ENCODE data around the gene PLEK.

PLEK gene

GRCh38 chr2:68414876-68415275, 49.8 kb downstream of the PLEK start:
- DNase-seq (ENCODE audit: low spot score) = no peak

- no peak for DNase-seq (ENCODE audit: low spot score)
Observed at GRCh38 chr2:68415521-68415920, 50.4 kb downstream of the PLEK start.

- DNase-seq (ENCODE audit: low spot score) = no peak
Observed at GRCh38 chr2:68416081-68416675, 51.1 kb downstream of the PLEK start.

GRCh38 chr2:68417926-68418325, 52.8 kb downstream of the PLEK start:
- DNase-seq (ENCODE audit: low spot score) = no peak

DNA sequence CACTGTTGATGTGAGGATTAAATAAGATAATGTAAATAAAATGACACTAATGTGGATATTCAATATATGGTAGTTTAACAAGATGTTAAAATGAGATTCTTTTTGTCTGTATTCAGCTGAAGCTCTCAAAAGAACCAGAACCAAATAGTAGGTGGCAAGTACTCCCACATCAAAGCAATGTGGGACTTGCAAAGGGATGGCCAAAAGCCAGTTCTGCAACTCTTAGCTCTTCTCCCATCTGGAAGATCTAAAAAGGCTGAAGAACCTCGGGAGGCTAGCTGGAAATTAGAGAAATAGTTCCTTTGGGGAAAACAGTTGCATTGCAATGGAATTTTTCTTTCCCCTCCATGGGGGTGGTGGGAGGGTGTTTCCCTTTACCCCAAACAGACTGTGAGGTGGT, 53.3 kb downstream of the PLEK start:
- DNase-seq (ENCODE audit: low spot score) = no peak

DNA sequence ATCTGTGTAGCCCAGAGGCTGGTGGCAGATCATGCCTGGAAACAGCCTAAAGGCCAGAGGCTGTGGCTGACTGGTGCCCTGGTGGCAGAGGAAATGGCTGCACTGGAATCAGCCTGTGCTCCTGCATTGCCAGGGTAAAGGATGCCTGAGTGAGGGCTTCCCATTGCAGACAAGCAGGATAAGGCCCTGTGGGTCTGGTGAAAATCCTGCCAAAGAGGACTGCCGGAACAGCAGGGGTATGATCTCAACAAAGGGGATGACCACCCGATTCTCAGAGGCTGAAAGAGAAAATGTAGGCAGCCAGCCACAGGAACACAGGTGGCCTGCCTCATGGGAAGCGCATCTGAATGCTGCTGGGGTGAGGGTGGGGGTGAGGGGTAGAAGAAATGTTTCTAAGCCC, 53.8 kb downstream of the PLEK start:
- no peak for DNase-seq (ENCODE audit: low spot score)

DNA sequence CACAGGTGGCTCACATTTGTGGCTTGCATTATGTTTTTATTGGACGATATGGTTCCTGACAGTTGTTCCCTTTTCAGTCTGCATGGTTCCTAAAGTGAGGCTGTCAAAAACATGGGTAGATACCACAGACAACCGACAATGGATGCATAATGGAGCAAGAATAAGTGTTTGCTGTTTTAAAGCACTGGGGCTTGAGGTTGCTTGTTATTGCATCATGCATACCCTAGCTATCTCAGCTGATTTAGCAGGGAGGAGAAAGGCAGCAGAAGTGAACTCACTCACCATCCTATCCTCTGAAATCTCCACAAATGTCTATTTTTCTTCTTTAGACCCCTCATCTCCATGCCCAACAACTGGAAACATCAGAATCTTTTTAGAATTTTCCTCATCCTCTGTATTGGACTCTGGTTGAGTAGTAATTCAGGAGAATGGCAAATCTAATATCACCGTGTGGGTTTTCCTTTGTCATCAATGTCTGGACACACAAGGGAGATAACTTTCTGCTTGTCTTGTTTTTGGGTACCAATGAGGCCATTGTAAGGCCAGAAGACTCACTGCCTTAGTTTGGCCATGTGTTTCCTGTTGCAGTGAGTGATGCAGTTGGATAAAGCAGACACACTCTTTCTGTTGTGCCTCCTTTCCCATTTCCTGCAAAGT, 55.3 kb downstream of the PLEK start:
- DNase-seq (ENCODE audit: low spot score) = no peak

- no peak for DNase-seq (ENCODE audit: low spot score)
Observed at GRCh38 chr2:68423966-68424650, 59.0 kb downstream of the PLEK start.

DNA sequence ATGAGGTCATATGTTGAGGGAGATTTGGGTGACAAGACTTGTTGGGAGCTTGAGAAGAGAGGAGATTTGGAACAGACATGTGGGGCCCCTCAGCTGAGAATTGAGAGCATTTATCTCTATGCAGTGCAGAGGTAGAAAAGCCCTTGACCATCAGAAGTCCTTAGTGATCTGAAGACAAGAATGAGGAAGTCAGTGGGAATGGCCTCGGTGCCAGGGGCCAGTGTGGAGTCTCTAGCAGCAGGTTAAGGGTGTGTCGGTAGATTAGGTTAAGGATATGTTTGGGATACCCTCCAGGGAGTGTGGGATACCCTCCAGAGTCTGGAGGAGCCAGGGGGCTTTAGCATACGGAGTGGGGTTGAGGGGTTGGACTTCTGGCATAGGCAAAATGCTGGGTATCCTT, 60.4 kb downstream of the PLEK start:
- no peak for DNase-seq (ENCODE audit: low spot score)

DNA sequence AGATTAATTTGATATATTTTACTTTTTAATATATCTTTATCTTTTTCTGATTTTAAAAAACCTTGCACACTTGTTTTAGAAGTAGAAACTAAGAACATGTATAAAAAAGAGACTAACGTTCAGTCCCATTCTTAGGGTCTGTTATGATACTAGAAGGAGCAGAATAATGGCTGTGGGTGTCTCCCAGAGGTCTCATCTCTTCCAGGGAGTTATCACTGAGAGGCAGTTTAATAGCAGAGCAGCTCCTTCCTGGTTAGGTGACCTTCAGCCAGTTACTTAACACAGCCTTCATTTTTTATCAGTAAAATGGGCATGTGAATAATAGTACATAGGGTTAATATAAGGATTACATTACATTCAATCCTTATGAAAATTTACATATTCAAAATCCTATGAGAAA, 61.4 kb downstream of the PLEK start:
- no peak for DNase-seq (ENCODE audit: low spot score)

- DNase-seq (ENCODE audit: low spot score) = no peak
Observed at GRCh38 chr2:68426848-68427579, 61.9 kb downstream of the PLEK start.

- no peak for DNase-seq (ENCODE audit: low spot score)
Observed at GRCh38 chr2:68428126-68428525, 63.0 kb downstream of the PLEK start.

- DNase-seq (ENCODE audit: low spot score) = no peak
Observed at GRCh38 chr2:68428746-68429145, 63.7 kb downstream of the PLEK start.

DNA sequence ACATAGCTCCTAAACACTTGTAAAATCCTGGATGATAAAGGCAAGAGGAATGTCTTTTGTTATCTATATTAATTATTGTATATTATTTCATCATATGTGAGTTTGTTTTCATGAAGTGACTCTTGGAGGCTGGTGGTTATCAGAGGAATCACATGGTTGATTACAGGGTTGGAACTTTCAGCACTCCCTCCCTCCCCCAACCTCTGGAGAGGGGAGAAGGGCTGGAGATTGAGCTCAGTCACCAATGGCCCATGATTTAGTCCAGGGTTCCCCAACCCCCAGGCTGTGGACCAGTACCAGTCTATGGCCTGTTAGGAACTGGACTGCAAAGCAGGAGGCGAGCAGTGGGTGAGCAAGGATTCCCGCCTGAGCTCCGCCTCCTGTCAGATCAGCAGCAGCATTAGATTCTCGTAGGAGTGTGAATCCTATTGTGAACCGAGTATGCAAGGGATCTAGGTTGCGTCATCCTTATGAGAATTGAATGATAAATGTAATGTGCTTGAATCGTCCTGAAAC, 64.3 kb downstream of the PLEK start:
- DNase-seq (ENCODE audit: low spot score) = no peak

GRCh38 chr2:68431316-68431972, 66.4 kb downstream of the PLEK start:
- DNase-seq (ENCODE audit: low spot score) = no peak

GRCh38 chr2:68432696-68433658, 67.9 kb downstream of the PLEK start:
- no peak for DNase-seq (ENCODE audit: low spot score)

GRCh38 chr2:68434981-68435380, 69.9 kb downstream of the PLEK start:
- no peak for DNase-seq (ENCODE audit: low spot score)

DNA sequence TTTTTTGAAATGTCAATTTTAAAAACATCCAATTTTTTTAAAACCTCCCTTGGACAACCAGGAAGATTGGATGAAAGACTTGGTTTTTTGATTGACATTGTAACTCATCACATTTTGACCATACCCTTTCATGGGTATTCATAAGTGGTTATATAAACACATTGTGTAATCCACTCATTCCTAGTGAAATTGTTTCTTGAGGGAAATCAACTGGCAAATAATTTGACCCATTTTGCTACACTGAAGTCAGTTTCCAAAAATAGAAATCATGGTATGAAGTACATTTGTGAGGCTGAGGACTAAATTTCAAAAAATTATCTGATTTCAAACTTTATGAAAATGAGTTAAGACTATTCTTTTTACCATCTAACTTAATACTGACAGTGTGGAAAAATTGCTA, 70.5 kb downstream of the PLEK start:
- no peak for DNase-seq (ENCODE audit: low spot score)

DNA sequence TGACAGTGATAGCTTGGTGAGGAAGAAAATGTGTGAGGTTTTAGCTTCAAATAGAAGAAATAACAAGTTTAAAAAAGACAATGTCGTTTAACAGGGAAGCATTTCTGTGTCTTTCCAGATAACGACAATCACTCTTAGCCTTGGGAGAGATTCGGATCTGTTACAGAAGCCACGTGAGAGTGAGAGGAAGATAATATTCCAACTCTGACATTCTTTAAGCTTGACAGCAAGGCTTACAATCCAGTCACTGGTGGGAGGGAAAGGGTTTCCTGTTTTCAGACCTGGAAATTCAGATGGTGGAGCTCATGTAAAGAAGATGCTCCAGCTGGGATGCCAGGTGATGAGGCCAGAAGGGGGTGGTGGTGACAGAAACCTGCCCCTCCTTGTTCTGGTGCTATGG, 71.2 kb downstream of the PLEK start:
- no peak for DNase-seq (ENCODE audit: low spot score)

DNA sequence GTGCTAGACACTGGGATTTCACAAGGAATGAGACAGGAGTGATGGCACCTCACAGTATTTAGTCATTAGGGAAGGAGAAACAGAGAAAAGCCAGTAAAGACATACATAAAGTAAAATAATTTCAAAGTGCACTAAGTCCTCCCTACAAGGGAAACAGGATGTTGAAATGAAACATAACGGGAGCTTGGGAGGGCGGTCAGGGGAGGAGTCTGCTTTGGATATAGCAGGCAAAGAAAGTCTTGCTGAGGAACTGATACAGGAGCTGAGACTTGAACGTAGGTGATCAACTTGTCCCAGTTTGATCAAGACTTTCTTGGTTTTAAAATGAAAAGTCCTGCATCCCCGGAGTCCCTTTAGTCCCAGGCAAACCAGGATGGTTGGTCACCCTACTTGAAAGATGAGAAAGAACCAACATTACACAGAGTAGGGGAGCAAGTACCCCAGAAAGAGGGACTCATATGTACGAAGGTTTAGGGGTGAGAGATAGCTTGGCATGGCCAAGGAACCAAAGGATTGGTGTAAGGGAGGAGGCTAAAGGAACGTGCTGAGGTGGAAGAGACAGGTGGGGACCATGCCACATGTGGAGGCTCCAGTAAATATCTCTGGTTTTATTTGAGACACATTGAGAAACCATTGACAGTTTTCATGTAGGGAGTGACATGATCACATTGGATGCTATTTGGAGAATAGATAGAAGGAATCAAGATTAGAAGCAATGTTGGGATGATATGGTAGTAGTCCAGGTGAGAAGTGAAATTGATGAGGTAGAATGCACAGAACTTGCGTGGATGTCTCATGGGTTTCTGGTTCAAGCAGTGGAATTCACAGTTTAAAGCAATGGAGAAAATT, 73.6 kb downstream of the PLEK start:
- no peak for DNase-seq (ENCODE audit: low spot score)
